Medulla oblongata (tissue), 1 donor: ENCODE results near the gene FGF2.
"Not testable (repeated sequence)": the region's sequence is repeated elsewhere in the genome, so short reads cannot be mapped to it uniquely, and the experiment has no call there.

Source experiments
- DNase-seq: peaks from one replicate; pipeline ENCODE4 v3.0.0-alpha.2; 2015; ENCODE audit errors: extremely low spot score

The FGF2 gene

DNA sequence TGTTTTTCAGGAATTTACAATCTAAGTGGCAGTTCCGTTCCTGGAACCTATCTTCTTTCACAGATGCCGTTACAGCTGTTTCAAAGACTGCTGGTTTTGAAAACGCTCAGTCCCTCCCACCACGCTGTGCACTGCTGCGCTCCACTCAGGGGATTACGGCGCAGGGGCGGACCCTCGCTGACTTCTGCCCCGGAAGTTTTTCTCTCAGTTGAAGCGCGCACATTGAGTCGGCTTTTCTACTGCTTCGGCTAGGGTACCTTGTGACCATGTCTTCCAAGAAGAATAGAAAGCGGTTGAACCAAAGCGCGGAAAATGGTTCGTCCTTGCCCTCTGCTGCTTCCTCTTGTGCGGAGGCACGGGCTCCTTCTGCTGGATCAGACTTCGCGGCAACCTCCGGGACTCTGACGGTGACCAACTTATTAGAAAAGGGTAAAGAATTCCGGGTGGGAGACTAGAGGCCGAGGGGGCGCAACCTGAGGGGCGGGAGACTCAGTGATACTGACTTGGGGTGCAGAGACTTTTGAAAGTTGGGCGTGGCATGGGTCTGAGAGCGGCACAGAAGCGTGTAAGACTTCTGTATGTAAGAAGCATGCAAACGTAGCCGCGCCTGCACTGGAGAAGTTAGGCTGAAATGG is 96.4 kb downstream of the FGF2 start:
- peak; percentile 96 for DNase-seq

DNA sequence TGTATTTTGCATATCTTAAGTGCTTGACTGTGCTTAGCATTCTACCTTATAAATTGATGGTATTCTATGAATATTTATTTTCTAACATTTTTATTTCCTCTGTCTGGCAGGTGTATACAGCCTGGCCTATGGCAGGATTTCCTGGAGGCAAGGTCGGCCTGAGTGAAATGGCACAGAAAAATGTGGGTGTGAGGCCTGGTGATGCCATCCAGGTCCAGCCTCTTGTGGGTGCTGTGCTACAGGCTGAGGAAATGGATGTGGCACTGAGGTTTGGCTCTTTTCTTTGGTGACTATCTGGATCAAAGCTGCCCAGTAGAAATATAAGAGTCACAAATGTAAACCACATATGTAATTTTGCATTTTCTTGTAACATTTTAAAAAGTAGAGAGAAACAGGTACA is 102.3 kb downstream of the FGF2 start:
- DNase-seq, result no peak

DNA sequence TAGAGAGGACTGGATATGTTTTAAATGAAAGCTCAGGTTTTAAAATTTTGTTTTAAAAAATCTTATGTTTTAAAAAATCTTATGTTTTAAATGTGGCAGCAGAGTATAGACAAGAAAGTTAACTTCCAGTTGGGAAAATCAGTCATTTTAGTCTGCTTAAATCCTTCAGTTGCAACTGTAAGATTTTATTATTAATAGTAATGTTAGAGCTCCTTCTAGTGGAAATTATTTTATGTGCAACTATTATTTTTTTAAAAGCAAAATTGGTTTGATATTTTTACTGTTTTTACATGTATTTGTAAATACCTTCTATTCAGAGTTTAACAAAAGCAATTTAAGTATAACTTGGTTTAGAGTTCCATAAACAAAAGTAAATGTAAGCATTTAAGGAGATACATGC is 104.2 kb downstream of the FGF2 start:
- DNase-seq, result peak; percentile 16

DNA sequence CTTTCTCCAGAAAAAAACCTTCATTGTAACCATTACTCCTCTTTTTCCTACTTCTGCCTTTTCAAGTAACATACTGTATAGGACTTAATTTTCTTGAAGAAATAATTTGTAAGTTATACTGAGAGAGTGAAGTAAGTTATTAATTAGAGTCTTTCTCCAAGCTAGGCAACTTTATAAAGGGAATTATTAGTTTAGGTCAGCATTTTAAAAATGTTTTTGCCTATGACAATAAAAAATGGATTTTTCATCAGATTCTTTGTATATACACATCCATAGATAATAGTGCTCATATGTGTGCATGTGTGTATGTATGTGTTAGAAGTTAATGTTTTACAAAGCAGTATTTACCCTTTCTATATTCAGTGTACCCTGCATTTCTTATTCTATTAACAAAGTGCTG is 106.1 kb downstream of the FGF2 start:
- DNase-seq, result no peak

DNA sequence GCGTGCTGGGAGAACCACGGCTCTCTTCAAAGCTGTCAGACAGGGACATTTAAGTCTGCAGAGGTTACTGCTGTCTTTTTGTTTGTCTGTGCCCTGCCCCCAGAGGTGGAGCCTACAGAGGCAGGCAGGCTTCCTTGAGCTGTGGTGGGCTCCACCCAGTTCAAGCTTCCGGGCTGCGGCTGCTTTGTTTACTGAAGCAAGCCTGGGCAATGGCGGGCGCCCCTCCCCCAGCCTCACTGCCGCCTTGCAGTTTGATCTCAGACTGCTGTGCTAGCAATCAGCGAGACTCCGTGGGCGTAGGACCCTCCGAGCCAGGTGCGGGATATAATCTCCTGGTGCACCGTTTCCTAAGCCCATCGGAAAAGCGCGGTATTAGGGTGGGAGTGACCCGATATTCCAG is 118.5 kb downstream of the FGF2 start:
- DNase-seq, result not testable (repeated sequence)

DNA sequence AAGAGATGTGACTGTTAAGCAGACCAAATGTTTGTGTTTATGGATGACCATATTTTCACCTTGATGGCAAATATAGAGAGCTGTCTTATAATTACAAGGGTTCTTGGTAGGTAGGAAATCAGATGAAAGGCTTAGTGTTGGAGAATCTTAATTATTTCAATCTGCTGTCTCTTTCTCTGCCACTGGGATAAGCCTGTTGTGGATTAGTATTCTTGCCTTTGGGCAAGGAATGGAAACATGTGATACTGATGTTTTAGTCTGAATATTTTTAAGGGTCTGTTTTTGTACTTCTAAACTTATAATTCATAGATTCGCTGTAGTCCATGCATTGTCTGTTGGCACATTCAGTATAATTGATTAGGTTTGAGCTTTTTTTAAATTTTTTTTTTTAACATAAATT is 119.5 kb downstream of the FGF2 start:
- no peak for DNase-seq
